WTC11 (cell line): ENCODE measurements around the gene CAPN12.

Experiments used
- CREB1 ChIP-seq: sonication (generic); formaldehyde crosslinking; IDR thresholded peaks from 2 replicates; pipeline ENCODE4 v1.8.0; 2023; ENCODE audit warnings: mild to moderate bottlenecking, missing genetic modification reagents
- JUN ChIP-seq: sonication (generic); formaldehyde crosslinking; IDR thresholded peaks from 2 replicates; pipeline ENCODE4 v1.8.0; 2023; ENCODE audit warnings: mild to moderate bottlenecking, missing genetic modification reagents
- SMAD4 ChIP-seq: sonication (generic); formaldehyde crosslinking; IDR thresholded peaks from 2 replicates; pipeline ENCODE4 v1.8.0; 2022; ENCODE audit warnings: mild to moderate bottlenecking, missing genetic modification reagents
- TEAD4 ChIP-seq: sonication (generic); formaldehyde crosslinking; IDR thresholded peaks from 2 replicates; pipeline ENCODE4 v1.8.0; 2022; ENCODE audit warnings: mild to moderate bottlenecking, missing genetic modification reagents
- ZNF121 ChIP-seq: sonication (generic); formaldehyde crosslinking; IDR thresholded peaks from 2 replicates; pipeline ENCODE4 v1.8.0; 2023; ENCODE audit warnings: missing genetic modification reagents
- TF ChIP-seq, protein P1 (sequence below): fragments of 200-600 bp; IDR thresholded peaks from 2 replicates; pipeline ENCODE4 v1.8.0; 2022; ENCODE audit warnings: antibody characterized with exemption
- TF ChIP-seq, protein P2 (sequence below): sonication (generic); formaldehyde crosslinking; IDR thresholded peaks from 2 replicates; pipeline ENCODE4 v1.8.1; 2023; ENCODE audit warnings: mild to moderate bottlenecking, missing genetic modification reagents, moderate library complexity
- TF ChIP-seq, protein P3 (sequence below): sonication (generic); formaldehyde crosslinking; IDR thresholded peaks from 2 replicates; pipeline ENCODE4 v1.8.1; 2023; ENCODE audit warnings: mild to moderate bottlenecking, missing genetic modification reagents, borderline replicate concordance
- TF ChIP-seq, protein P4 (sequence below): sonication (generic); formaldehyde crosslinking; IDR thresholded peaks from 2 replicates; pipeline ENCODE4 v1.8.1; 2022; ENCODE audit warnings: missing genetic modification reagents, borderline replicate concordance

DNA sequence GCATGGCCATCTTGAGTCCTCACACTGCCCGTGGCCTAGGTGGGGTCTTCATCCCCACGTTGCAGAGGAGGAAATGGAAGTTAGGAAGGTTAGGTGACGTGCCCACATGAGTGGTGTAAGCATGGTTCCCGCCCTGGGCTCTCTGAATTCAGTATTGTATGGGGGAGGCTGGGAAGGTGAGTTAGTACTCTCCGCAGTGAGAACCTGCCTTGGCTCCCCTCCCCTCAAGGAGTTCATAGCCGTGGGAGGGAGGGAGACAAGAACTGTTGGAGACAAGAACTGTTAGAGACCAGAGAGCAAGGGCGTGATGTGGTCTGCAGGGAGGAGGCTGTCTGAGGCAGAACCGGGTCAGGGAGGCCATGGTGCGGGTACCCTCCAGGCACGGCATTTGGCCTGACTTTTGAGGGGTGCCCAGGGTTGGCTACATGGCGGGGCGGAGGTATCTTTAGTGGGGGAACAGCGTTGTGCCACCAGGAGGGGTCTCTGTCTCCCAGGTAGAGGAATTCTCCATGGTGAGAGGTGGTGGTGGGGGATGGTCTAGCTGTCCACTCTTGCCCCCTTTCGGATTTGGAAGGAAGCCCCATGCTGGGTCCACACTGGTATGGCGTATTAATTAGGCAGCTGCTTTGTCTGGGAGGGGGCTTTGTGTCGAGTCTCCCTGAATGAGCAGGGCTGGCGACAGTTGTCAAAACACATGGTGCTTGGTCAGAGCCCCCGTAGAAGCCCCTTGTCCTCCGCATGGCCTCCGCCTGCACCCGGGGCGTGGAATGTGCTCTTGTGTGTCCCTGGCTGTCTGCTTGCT lies 45.8 kb downstream of the CAPN12 start:
- TF ChIP-seq, protein P1, sequence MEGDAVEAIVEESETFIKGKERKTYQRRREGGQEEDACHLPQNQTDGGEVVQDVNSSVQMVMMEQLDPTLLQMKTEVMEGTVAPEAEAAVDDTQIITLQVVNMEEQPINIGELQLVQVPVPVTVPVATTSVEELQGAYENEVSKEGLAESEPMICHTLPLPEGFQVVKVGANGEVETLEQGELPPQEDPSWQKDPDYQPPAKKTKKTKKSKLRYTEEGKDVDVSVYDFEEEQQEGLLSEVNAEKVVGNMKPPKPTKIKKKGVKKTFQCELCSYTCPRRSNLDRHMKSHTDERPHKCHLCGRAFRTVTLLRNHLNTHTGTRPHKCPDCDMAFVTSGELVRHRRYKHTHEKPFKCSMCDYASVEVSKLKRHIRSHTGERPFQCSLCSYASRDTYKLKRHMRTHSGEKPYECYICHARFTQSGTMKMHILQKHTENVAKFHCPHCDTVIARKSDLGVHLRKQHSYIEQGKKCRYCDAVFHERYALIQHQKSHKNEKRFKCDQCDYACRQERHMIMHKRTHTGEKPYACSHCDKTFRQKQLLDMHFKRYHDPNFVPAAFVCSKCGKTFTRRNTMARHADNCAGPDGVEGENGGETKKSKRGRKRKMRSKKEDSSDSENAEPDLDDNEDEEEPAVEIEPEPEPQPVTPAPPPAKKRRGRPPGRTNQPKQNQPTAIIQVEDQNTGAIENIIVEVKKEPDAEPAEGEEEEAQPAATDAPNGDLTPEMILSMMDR, result no peak
- TF ChIP-seq CREB1 (CRISPR knock-in tag), result no peak
- TF ChIP-seq, protein P2, sequence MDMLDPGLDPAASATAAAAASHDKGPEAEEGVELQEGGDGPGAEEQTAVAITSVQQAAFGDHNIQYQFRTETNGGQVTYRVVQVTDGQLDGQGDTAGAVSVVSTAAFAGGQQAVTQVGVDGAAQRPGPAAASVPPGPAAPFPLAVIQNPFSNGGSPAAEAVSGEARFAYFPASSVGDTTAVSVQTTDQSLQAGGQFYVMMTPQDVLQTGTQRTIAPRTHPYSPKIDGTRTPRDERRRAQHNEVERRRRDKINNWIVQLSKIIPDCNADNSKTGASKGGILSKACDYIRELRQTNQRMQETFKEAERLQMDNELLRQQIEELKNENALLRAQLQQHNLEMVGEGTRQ (CRISPR knock-in tag), result no peak
- TF ChIP-seq SMAD4, result no peak
- TF ChIP-seq TEAD4 (CRISPR knock-in tag), result no peak
- TF ChIP-seq, protein P3, sequence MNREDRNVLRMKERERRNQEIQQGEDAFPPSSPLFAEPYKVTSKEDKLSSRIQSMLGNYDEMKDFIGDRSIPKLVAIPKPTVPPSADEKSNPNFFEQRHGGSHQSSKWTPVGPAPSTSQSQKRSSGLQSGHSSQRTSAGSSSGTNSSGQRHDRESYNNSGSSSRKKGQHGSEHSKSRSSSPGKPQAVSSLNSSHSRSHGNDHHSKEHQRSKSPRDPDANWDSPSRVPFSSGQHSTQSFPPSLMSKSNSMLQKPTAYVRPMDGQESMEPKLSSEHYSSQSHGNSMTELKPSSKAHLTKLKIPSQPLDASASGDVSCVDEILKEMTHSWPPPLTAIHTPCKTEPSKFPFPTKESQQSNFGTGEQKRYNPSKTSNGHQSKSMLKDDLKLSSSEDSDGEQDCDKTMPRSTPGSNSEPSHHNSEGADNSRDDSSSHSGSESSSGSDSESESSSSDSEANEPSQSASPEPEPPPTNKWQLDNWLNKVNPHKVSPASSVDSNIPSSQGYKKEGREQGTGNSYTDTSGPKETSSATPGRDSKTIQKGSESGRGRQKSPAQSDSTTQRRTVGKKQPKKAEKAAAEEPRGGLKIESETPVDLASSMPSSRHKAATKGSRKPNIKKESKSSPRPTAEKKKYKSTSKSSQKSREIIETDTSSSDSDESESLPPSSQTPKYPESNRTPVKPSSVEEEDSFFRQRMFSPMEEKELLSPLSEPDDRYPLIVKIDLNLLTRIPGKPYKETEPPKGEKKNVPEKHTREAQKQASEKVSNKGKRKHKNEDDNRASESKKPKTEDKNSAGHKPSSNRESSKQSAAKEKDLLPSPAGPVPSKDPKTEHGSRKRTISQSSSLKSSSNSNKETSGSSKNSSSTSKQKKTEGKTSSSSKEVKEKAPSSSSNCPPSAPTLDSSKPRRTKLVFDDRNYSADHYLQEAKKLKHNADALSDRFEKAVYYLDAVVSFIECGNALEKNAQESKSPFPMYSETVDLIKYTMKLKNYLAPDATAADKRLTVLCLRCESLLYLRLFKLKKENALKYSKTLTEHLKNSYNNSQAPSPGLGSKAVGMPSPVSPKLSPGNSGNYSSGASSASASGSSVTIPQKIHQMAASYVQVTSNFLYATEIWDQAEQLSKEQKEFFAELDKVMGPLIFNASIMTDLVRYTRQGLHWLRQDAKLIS (CRISPR knock-in tag), result no peak
- no peak for TF ChIP-seq JUN (CRISPR knock-in tag)
- no peak for TF ChIP-seq ZNF121 (CRISPR knock-in tag)
- TF ChIP-seq, protein P4, sequence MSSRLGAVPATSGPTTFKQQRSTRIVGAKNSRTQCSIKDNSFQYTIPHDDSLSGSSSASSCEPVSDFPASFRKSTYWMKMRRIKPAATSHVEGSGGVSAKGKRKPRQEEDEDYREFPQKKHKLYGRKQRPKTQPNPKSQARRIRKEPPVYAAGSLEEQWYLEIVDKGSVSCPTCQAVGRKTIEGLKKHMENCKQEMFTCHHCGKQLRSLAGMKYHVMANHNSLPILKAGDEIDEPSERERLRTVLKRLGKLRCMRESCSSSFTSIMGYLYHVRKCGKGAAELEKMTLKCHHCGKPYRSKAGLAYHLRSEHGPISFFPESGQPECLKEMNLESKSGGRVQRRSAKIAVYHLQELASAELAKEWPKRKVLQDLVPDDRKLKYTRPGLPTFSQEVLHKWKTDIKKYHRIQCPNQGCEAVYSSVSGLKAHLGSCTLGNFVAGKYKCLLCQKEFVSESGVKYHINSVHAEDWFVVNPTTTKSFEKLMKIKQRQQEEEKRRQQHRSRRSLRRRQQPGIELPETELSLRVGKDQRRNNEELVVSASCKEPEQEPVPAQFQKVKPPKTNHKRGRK (CRISPR knock-in tag), result no peak
